H1 (cell line): ENCODE data around the gene TSC22D4. TPM values are rescaled to one million over a fixed set of nuclear protein-coding genes. Genes with fewer than 3 reads are reported as not detected.

ENCODE experiments used
- CTCF ChIA-PET: fragments of 300-600 bp; sonication (Branson Sonifier 250); formaldehyde crosslinking; loops from one replicate; lab custom pipeline; 2021; ENCODE audit not compliant: partially characterized antibody; lab: Charles Lee
- POLR2A ChIA-PET: fragments of 300-600 bp; sonication (Branson Sonifier 250); formaldehyde crosslinking; loops from one replicate; lab custom pipeline; 2021; ENCODE audit warnings: inconsistent platforms; ENCODE audit not compliant: partially characterized antibody; lab: Charles Lee
- DNase-seq, 2 experiments: peaks; one replicate each; pipeline versions ENCODE4 v3.0.0 to v3.0.0-alpha.2; 2010 to 2022; ENCODE audit warnings: low spot score in 2 of 2, low read depth in 1 of 2, mixed read lengths in 1 of 2
- FAIRE-seq: peaks from 2 replicates; lab custom pipeline; 2011; peaks lifted over from hg19 to GRCh38; lab: Jason Lieb, UNC
- H2AFZ ChIP-seq: 2 replicates; pipeline ENCODE4 v1.8.1; 2012; ENCODE audit warnings: low read length, inconsistent platforms
- H2AK5ac ChIP-seq: 2 replicates; pipeline ENCODE4 v1.6.1; 2013; ENCODE audit warnings: low read depth, low read length
- H2BK120ac ChIP-seq: replicated peaks from 2 replicates; pipeline ENCODE3; 2013; ENCODE audit warnings: low read depth, low read length, inconsistent platforms
- H2BK12ac ChIP-seq: 2 replicates; pipeline ENCODE4 v1.6.1; 2013; ENCODE audit warnings: low read depth, low read length
- H2BK15ac ChIP-seq: 2 replicates; pipeline ENCODE4 v1.6.1; 2013; ENCODE audit warnings: low read length
- H2BK20ac ChIP-seq: 2 replicates; pipeline ENCODE4 v1.6.1; 2013; ENCODE audit warnings: low read length
- H2BK5ac ChIP-seq: 2 replicates; pipeline ENCODE4 v1.6.1; 2013; ENCODE audit warnings: low read depth, low read length
- H3K14ac ChIP-seq: 2 replicates; pipeline ENCODE4 v1.6.1; 2013; ENCODE audit warnings: inconsistent platforms; ENCODE audit not compliant: insufficient read length
- H3K18ac ChIP-seq: 2 replicates; pipeline ENCODE4 v1.6.1; 2013; ENCODE audit warnings: low read length; ENCODE audit errors: extremely low read depth
- H3K23ac ChIP-seq: 2 replicates; pipeline ENCODE4 v1.6.1; 2013; ENCODE audit warnings: inconsistent platforms; ENCODE audit not compliant: insufficient read length
- H3K23me2 ChIP-seq: 2 replicates; pipeline ENCODE4 v1.6.1; 2013; ENCODE audit warnings: low read depth, low read length
- H3K27ac ChIP-seq: 2 replicates; pipeline ENCODE4 v1.6.1; 2011; ENCODE audit warnings: low read depth, low read length, inconsistent platforms
- H3K27me3 ChIP-seq, 4 experiments: replicated peaks in 1 of 4; 1 replicate in 1 of 4; 2 replicates in 3 of 4; pipeline versions ENCODE4 v1.6.1 to v1.8.1; 2011 to 2013; ENCODE audit warnings: low read length in 3 of 4, mild to moderate bottlenecking in 3 of 4, inconsistent platforms in 2 of 4, mixed read lengths in 2 of 4, moderate library complexity in 1 of 4; ENCODE audit not compliant: control insufficient read depth in 3 of 4, insufficient read depth in 3 of 4; ENCODE audit errors: extremely low read depth in 1 of 4
- H3K36me3 ChIP-seq, 4 experiments: 2 replicates each; pipeline versions ENCODE4 v1.6.1 to v1.8.1; 2011 to 2013; ENCODE audit warnings: mild to moderate bottlenecking in 4 of 4, low read length in 3 of 4, moderate library complexity in 2 of 4, control low read depth in 1 of 4, inconsistent platforms in 1 of 4; ENCODE audit not compliant: insufficient read depth in 4 of 4, control insufficient read depth in 2 of 4
- H3K4ac ChIP-seq: replicated peaks from 2 replicates; pipeline ENCODE3; 2013; ENCODE audit warnings: low read length, low read depth, mixed read lengths, inconsistent platforms; ENCODE audit not compliant: insufficient read length
- H3K4me1 ChIP-seq, 4 experiments: replicated peaks in 1 of 4; 1 replicate in 1 of 4; 2 replicates in 3 of 4; pipeline versions ENCODE4 v1.6.1 to v1.8.1; 2011 to 2013; ENCODE audit warnings: low read length in 3 of 4, inconsistent platforms in 2 of 4, mixed read lengths in 1 of 4; ENCODE audit not compliant: insufficient read depth in 4 of 4, control insufficient read depth in 3 of 4
- H3K4me2 ChIP-seq, 2 experiments: 2 replicates each; pipeline versions ENCODE4 v1.6.1 to v1.8.1; 2011 to 2013; ENCODE audit warnings: low read depth in 2 of 2, low read length in 2 of 2, control low read depth in 1 of 2, inconsistent platforms in 1 of 2, mild to moderate bottlenecking in 1 of 2; ENCODE audit not compliant: insufficient read depth in 1 of 2
- H3K4me3 ChIP-seq, 4 experiments: fragments of 200-600, 300-600 bp in 1 of 4; sonication (generic), shearing (Covaris generic), sonication (Bioruptor Twin) in 1 of 4; 2 replicates each; pipeline versions ENCODE4 v1.5.1 to v1.8.1; 2011 to 2016; ENCODE audit warnings: low read length in 4 of 4, low read depth in 3 of 4, control low read depth in 2 of 4, inconsistent platforms in 2 of 4, mild to moderate bottlenecking in 2 of 4, mixed read lengths in 1 of 4, moderate library complexity in 1 of 4; ENCODE audit not compliant: insufficient read depth in 2 of 4; ENCODE audit errors: extremely low read depth in 1 of 4
- H3K56ac ChIP-seq: replicated peaks from 2 replicates; pipeline ENCODE3; 2013; ENCODE audit warnings: low read depth, mild to moderate bottlenecking, mixed read lengths, low read length, inconsistent platforms; ENCODE audit not compliant: insufficient read length
- H3K79me1 ChIP-seq: 2 replicates; pipeline ENCODE4 v1.6.1; 2013; ENCODE audit warnings: low read depth, low read length, control low read depth
- H3K79me2 ChIP-seq, 2 experiments: 2 replicates each; pipeline versions ENCODE4 v1.6.1 to v1.8.1; 2012 to 2013; ENCODE audit warnings: low read length in 2 of 2, mild to moderate bottlenecking in 2 of 2, inconsistent platforms in 1 of 2; ENCODE audit not compliant: insufficient read depth in 2 of 2, control insufficient read depth in 1 of 2
- H3K9ac ChIP-seq, 4 experiments: replicated peaks in 1 of 4; 1 replicate in 1 of 4; 2 replicates in 3 of 4; pipeline versions ENCODE4 v1.6.1 to v1.8.1; 2011 to 2013; ENCODE audit warnings: low read depth in 3 of 4, low read length in 3 of 4, control low read depth in 2 of 4, mild to moderate bottlenecking in 2 of 4, moderate library complexity in 2 of 4, inconsistent platforms in 1 of 4; ENCODE audit errors: extremely low read depth in 1 of 4
- H3K9me3 ChIP-seq, 2 experiments: 2 replicates each; pipeline versions ENCODE4 v1.6.1 to v1.8.1; 2012 to 2013; ENCODE audit warnings: mild to moderate bottlenecking in 2 of 2, moderate library complexity in 2 of 2, control low read depth in 1 of 2, inconsistent platforms in 1 of 2, low read depth in 1 of 2, low read length in 1 of 2, mixed read lengths in 1 of 2; ENCODE audit not compliant: insufficient read depth in 2 of 2
- H4K20me1 ChIP-seq, 2 experiments: replicated peaks in 1 of 2; 2 replicates each; pipeline versions ENCODE3 to v1.8.1; 2011 to 2013; ENCODE audit warnings: inconsistent platforms in 2 of 2, low read length in 2 of 2, mild to moderate bottlenecking in 1 of 2; ENCODE audit not compliant: insufficient read depth in 2 of 2, control insufficient read depth in 1 of 2
- H4K5ac ChIP-seq: 2 replicates; pipeline ENCODE4 v1.6.1; 2013; ENCODE audit warnings: low read length, low read depth, mixed read lengths, inconsistent platforms; ENCODE audit not compliant: insufficient read length
- H4K8ac ChIP-seq: 2 replicates; pipeline ENCODE4 v1.8.0; 2013; ENCODE audit warnings: mild to moderate bottlenecking, moderate library complexity, low read length, inconsistent platforms; ENCODE audit not compliant: insufficient read depth; ENCODE audit errors: extremely low read depth
- H4K91ac ChIP-seq: replicated peaks from 2 replicates; pipeline ENCODE3; 2013; ENCODE audit warnings: low read length, mixed read lengths, inconsistent platforms; ENCODE audit not compliant: insufficient read length
- ATF3 ChIP-seq: IDR thresholded peaks from 2 replicates; pipeline ENCODE4 v1.6.1; 2011; ENCODE audit warnings: low read depth, mild to moderate bottlenecking, low read length; ENCODE audit not compliant: insufficient read depth
- BRCA1 ChIP-seq: IDR thresholded peaks from 2 replicates; pipeline ENCODE4 v1.6.1; 2012; ENCODE audit warnings: low read depth, low read length, improper control_type of control experiment
- CHD2 ChIP-seq: IDR thresholded peaks from 2 replicates; pipeline ENCODE4 v1.6.1; 2012; ENCODE audit warnings: low read length, improper control_type of control experiment
- EGR1 ChIP-seq: IDR thresholded peaks from 2 replicates; pipeline ENCODE4 v1.6.1; 2011; ENCODE audit warnings: low read depth, low read length, borderline replicate concordance
- EZH2 ChIP-seq: fragments of 200-600 bp; sonication (generic); IDR thresholded peaks from 2 replicates; pipeline ENCODE4 v1.7.1; 2012; ENCODE audit warnings: low read depth, mild to moderate bottlenecking, moderate library complexity, low read length, inconsistent platforms; ENCODE audit not compliant: severe bottlenecking
- GTF2F1 ChIP-seq: IDR thresholded peaks from 2 replicates; pipeline ENCODE4 v1.6.1; 2012; ENCODE audit warnings: low read depth, low read length, improper control_type of control experiment, borderline replicate concordance
- POLR2A ChIP-seq, 2 experiments: IDR thresholded peaks; 1 replicate in 1 of 2; 2 replicates in 1 of 2; pipeline ENCODE4 v1.6.1; 2011; ENCODE audit warnings: low read depth in 2 of 2, low read length in 2 of 2, mild to moderate bottlenecking in 2 of 2; ENCODE audit errors: control extremely low read depth in 1 of 2
- RFX5 ChIP-seq: IDR thresholded peaks from 2 replicates; pipeline ENCODE4 v1.6.1; 2011; ENCODE audit warnings: low read depth, low read length, improper control_type of control experiment, borderline replicate concordance
- SIX5 ChIP-seq: IDR thresholded peaks from 2 replicates; pipeline ENCODE4 v1.6.1; 2011; ENCODE audit warnings: mild to moderate bottlenecking, low read depth, low read length
- SP1 ChIP-seq: IDR thresholded peaks from 2 replicates; pipeline ENCODE4 v1.6.1; 2011; ENCODE audit warnings: low read depth, low read length
- YY1 ChIP-seq: IDR thresholded peaks from 2 replicates; pipeline ENCODE4 v1.6.1; 2011; ENCODE audit warnings: low read depth, mild to moderate bottlenecking, low read length
- WGBS, 2 experiments: shearing (Covaris generic) in 1 of 2; methylation state at CpG; one replicate each; pipeline versions ENCODE4 v1.1.6 to v1.1.7; 2013 to 2015; ENCODE audit warnings: low lambda C conversion rate in 2 of 2, mixed read lengths in 2 of 2, inconsistent platforms in 1 of 2, low coverage in 1 of 2, missing lambda C conversion rate in 1 of 2; ENCODE audit not compliant: insufficient replicate concordance in 2 of 2, insufficient coverage in 1 of 2, insufficient read length in 1 of 2; ENCODE audit errors: extremely low coverage in 1 of 2, missing lambda C conversion rate in 1 of 2; 5-methylcytosine and 5-hydroxymethylcytosine counted together
- polyA plus RNA-seq, 7 experiments: library from polyadenylated mRNA; depleted of rRNA in 3 of 7; stranded (reverse) in 5 of 7; unstranded in 2 of 7; fragments of >200 nt in 5 of 7; fragments of 200-250 nt in 2 of 7; gene quantifications; 1 replicate in 5 of 7; 2 replicates in 1 of 7; 4 replicates in 1 of 7; pipeline versions ENCODE4 v1.2.1 to v1.2.3, GENCODE V29; 2011 to 2013; ENCODE audit warnings: missing spikeins in 2 of 7, mixed read lengths in 2 of 7
- total RNA-seq: library from RNA; stranded (reverse); fragmentation: NEBNext Ultra II Directional; extraction: Animal tissue kit (Norgen Biotek cat#: 25700); gene quantifications from 2 replicates; pipeline ENCODE4 v1.2.1, GENCODE V29; 2021

The TSC22D4 gene
- total and polyA plus RNA-seq, 2 of the 8 experiments (the other 6 are each of a cell fraction or from before 2014, with no cell fraction given): 13.2 to 20.3 TPM

DNA sequence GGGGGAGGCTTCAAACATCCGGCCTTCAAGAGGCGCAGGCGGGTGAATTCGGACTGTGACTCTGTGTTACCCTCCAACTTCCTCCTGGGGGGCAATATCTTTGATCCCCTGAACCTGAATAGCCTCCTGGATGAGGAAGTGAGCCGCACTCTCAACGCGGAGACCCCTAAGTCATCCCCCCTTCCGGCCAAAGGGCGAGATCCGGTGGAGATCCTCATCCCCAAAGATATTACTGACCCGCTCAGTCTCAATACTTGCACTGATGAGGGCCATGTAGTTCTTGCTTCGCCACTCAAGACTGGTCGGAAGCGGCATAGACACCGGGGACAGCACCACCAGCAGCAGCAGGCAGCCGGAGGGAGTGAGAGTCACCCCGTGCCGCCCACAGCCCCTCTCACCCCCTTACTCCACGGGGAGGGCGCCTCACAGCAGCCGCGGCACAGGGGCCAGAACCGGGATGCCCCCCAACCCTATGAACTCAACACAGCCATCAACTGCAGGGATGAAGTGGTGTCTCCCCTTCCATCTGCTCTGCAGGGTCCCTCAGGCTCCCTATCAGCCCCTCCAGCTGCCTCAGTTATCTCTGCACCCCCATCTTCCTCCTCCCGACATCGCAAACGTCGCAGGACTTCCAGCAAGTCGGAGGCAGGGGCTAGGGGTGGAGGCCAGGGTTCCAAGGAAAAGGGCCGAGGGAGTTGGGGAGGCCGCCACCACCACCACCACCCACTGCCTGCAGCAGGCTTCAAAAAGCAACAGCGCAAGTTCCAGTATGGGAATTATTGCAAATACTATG, 48.3 kb downstream of the TSC22D4 start:
- Histone ChIP-seq H4K20me1 (peaks cover 8% of the 10 kb centered on the region in 2 experiments), H3K4me1 (peaks cover 4 to 17% (median 10%) of the 10 kb centered on the region in 4 experiments), H4K5ac (peak overlapping the region; percentile 74), H4K8ac (peak overlapping the region; percentile 69), H3K79me2 (peaks cover 0 to 49% of the 10 kb centered on the region in 2 experiments; a peak in 3 of 4 replicates), H3K14ac (no peak overlapping the region), H3K27me3 (peaks cover 0 to 6% (median 6%) of the 10 kb centered on the region in 4 experiments; a peak in 4 of 7 replicates), H3K4me3 (peak overlapping the region; percentile 73 to 85 (median 78)), H3K23me2 (peaks cover 8% of the 10 kb centered on the region; the same call in 1 of the 2 replicates), H2BK5ac (peak overlapping the region; percentile 97; the same call in 1 of the 2 replicates), H4K91ac (peak overlapping the region; percentile 83), H2BK120ac (no peak overlapping the region), H3K4me2 (peak overlapping the region; percentile 84 to 88), H3K9ac (peak overlapping the region; percentile 41 to 96 (median 88); a peak in 5 of 7 replicates), H3K18ac (peak overlapping the region; percentile 83), H3K79me1 (peaks cover 2% of the 10 kb centered on the region), H2BK12ac (0 out of 2 replicates have a peak overlapping the region, but pooled peaks have one; percentile 5), H3K27ac (0 out of 2 replicates have a peak overlapping the region, but pooled peaks have one; percentile 95), H3K9me3 (peaks cover 0 to 6% of the 10 kb centered on the region in 2 experiments; a peak in 1 of 4 replicates), H3K23ac (no peak overlapping the region), H2BK15ac (no peak overlapping the region; the same call in 1 of the 2 replicates), H3K56ac (peak overlapping the region; percentile 83), H3K36me3 (peaks cover 2 to 44% (median 18%) of the 10 kb centered on the region in 4 experiments; a peak in 6 of 8 replicates), H2AFZ (no peak overlapping the region), H2AK5ac (peak overlapping the region; percentile 99), H3K4ac (peak overlapping the region; percentile 72), H2BK20ac (no peak overlapping the region)
- ChIA-PET CTCF (interaction anchor here (0.8 to 1.0 kb wide), 2 partner anchors 25 to 30 kb away, joined by 3 read pairs; no protein-coding TSS in a partner anchor), POLR2A (interaction anchor here (0.5 to 4.2 kb wide), 28 partner anchors 8 to 405 kb away, joined by 3 to 81 read pairs (median 10); partner anchors contain the start of genes AP4M1, FBXO24, MCM7 and PPP1R35)
- WGBS, 2 experiments: 64% methylated on average over 28 of the region's 31 CpGs; no CpG with 5 or more reads in 1 of the 2 experiments
- DNase-seq: no peak
- no peak for FAIRE-seq
- no peak for TF ChIP-seq CHD2
- TF ChIP-seq SP1: no peak
- no peak for TF ChIP-seq YY1
- no peak for TF ChIP-seq ATF3
- no peak for TF ChIP-seq EZH2
- no peak; a peak in 1 of 3 replicates for TF ChIP-seq POLR2A (IDR thresholded peaks at IDR 0.05; ENCODE audit: control extremely low read depth in 1 of 2, low read depth in 2 of 2, low read length in 2 of 2)
- no peak for TF ChIP-seq RFX5
- no peak for TF ChIP-seq EGR1
- TF ChIP-seq SIX5: no peak
- no peak for TF ChIP-seq GTF2F1
- no peak for TF ChIP-seq BRCA1
